Liver (tissue), 9 donors: ENCODE results near the gene CDCA3. TPM values are rescaled to one million over a fixed set of nuclear protein-coding genes. Genes with fewer than 3 reads are reported as not detected.

Source experiments
- DNase-seq: peaks from one replicate; pipeline ENCODE4 v3.0.0-alpha.2; 2017; ENCODE audit warnings: low spot score
- H3K27ac ChIP-seq, 2 donors: one replicate each; pipeline ENCODE4 v1.7.0; 2013; ENCODE audit warnings: inconsistent platforms in 2 of 2, low read length in 2 of 2, control low read depth in 1 of 2, low read depth in 1 of 2, mild to moderate bottlenecking in 1 of 2
- H3K27me3 ChIP-seq, 4 donors: one replicate each; pipeline versions ENCODE4 v1.6.1 to v1.7.0; 2013; ENCODE audit warnings: low read length in 3 of 4, inconsistent platforms in 1 of 4, mild to moderate bottlenecking in 1 of 4, moderate library complexity in 1 of 4; ENCODE audit not compliant: control insufficient read depth in 4 of 4, insufficient read depth in 4 of 4
- H3K36me3 ChIP-seq, 4 donors: one replicate each; pipeline versions ENCODE4 v1.6.1 to v1.7.0; 2013; ENCODE audit warnings: low read length in 3 of 4, mild to moderate bottlenecking in 3 of 4, low read depth in 1 of 4, moderate library complexity in 1 of 4; ENCODE audit not compliant: control insufficient read depth in 4 of 4, insufficient read depth in 3 of 4
- H3K4me1 ChIP-seq, 4 donors: one replicate each; pipeline versions ENCODE4 v1.6.1 to v1.7.0; 2013; ENCODE audit warnings: low read length in 3 of 4, mild to moderate bottlenecking in 3 of 4, moderate library complexity in 1 of 4; ENCODE audit not compliant: control insufficient read depth in 4 of 4, insufficient read depth in 4 of 4
- H3K4me3 ChIP-seq, 3 donors: one replicate each; pipeline versions ENCODE4 v1.6.1 to v1.7.0; 2013; ENCODE audit warnings: low read length in 3 of 3, control low read depth in 1 of 3, low read depth in 1 of 3, mild to moderate bottlenecking in 1 of 3
- H3K9ac ChIP-seq, 2 donors: one replicate each; pipeline ENCODE4 v1.7.0; 2013; ENCODE audit warnings: low read length in 2 of 2, mild to moderate bottlenecking in 2 of 2, moderate library complexity in 2 of 2, control low read depth in 1 of 2, low read depth in 1 of 2
- H3K9me3 ChIP-seq, 4 donors: one replicate each; pipeline versions ENCODE4 v1.6.1 to v1.7.0; 2013; ENCODE audit warnings: low read length in 3 of 4; ENCODE audit not compliant: control insufficient read depth in 4 of 4
- EGR1 ChIP-seq, 2 donors: IDR thresholded peaks; 2 replicates each; pipeline ENCODE4 v1.6.1; 2016 to 2018; ENCODE audit warnings: antibody characterized with exemption in 2 of 2, low read depth in 2 of 2
- FOXA1 ChIP-seq: IDR thresholded peaks from 2 replicates; pipeline ENCODE4 v1.6.1; 2016; ENCODE audit warnings: antibody characterized with exemption
- FOXA2 ChIP-seq: IDR thresholded peaks from 2 replicates; pipeline ENCODE4 v1.6.1; 2016; ENCODE audit warnings: antibody characterized with exemption
- GABPA ChIP-seq, 2 donors: IDR thresholded peaks in 1 of 2; conservative IDR thresholded peaks in 1 of 2; 2 replicates each; pipeline ENCODE4 v1.6.1; 2016; ENCODE audit warnings: antibody characterized with exemption in 2 of 2, mild to moderate bottlenecking in 1 of 2, moderate library complexity in 1 of 2
- HNF4A ChIP-seq, 2 donors: conservative IDR thresholded peaks; 2 replicates each; pipeline ENCODE4 v1.6.1; 2016; ENCODE audit warnings: antibody characterized with exemption in 2 of 2, mild to moderate bottlenecking in 2 of 2
- HNF4G ChIP-seq: IDR thresholded peaks from 2 replicates; pipeline ENCODE4 v1.6.1; 2016; ENCODE audit warnings: antibody characterized with exemption
- JUND ChIP-seq, 2 donors: IDR thresholded peaks; 2 replicates each; pipeline ENCODE4 v1.6.1; 2016; ENCODE audit warnings: antibody characterized with exemption in 2 of 2
- NR2F2 ChIP-seq: IDR thresholded peaks from 2 replicates; pipeline ENCODE4 v1.6.1; 2016; ENCODE audit warnings: antibody characterized with exemption
- RAD21 ChIP-seq, 2 donors: IDR thresholded peaks; 2 replicates each; pipeline ENCODE4 v1.6.1; 2016; ENCODE audit warnings: antibody characterized with exemption in 2 of 2, mild to moderate bottlenecking in 2 of 2
- RXRA ChIP-seq, 2 donors: IDR thresholded peaks; 2 replicates each; pipeline ENCODE4 v1.6.1; 2017 to 2018; ENCODE audit warnings: antibody characterized with exemption in 2 of 2, mild to moderate bottlenecking in 1 of 2
- SP1 ChIP-seq: IDR thresholded peaks from 2 replicates; pipeline ENCODE4 v1.6.1; 2018; ENCODE audit warnings: antibody characterized with exemption, mild to moderate bottlenecking
- TAF1 ChIP-seq: conservative IDR thresholded peaks from 2 replicates; pipeline ENCODE4 v1.6.1; 2016; ENCODE audit warnings: antibody characterized with exemption, mild to moderate bottlenecking
- YY1 ChIP-seq: IDR thresholded peaks from 2 replicates; pipeline ENCODE4 v1.6.1; 2016; ENCODE audit warnings: antibody characterized with exemption, mild to moderate bottlenecking
- WGBS: extraction: QIAGEN DNeasy Blood & Tissue Kit; methylation state at CpG from one replicate; pipeline ENCODE4 v1.1.7; 2013; 5-methylcytosine and 5-hydroxymethylcytosine counted together
- polyA plus RNA-seq, 2 donors: library from polyadenylated mRNA; stranded (reverse) in 1 of 2; unstranded in 1 of 2; fragments of 200-250 nt in 1 of 2; fragments of >200 nt in 1 of 2; fragmentation: Nextera tagmentation in 1 of 2; extraction: Ambion mirVana in 1 of 2; gene quantifications; one replicate each; pipeline versions ENCODE4 v1.2.1 to v1.2.3, GENCODE V29; 2013 to 2015
- total RNA-seq, 2 donors: library from RNA; depleted of rRNA; stranded (reverse); fragments of >200 nt; gene quantifications; one replicate each; pipeline ENCODE4 v1.2.3, GENCODE V29; 2014
- TF ChIP-seq, protein P1 (sequence below): IDR thresholded peaks from 2 replicates; pipeline ENCODE4 v1.6.1; 2016; ENCODE audit warnings: antibody characterized with exemption, mild to moderate bottlenecking
- TF ChIP-seq, protein P2 (sequence below): IDR thresholded peaks from 2 replicates; pipeline ENCODE4 v1.6.1; 2016; ENCODE audit warnings: antibody characterized with exemption
- TF ChIP-seq, protein P3 (sequence below): IDR thresholded peaks from 2 replicates; pipeline ENCODE4 v1.6.1; 2016; ENCODE audit warnings: antibody characterized with exemption
- TF ChIP-seq, protein P4 (sequence below): IDR thresholded peaks from 2 replicates; pipeline ENCODE4 v1.6.1; 2016; ENCODE audit warnings: antibody characterized with exemption
- TF ChIP-seq, protein P5 (sequence below): fragments of 150-350 bp; IDR thresholded peaks from 2 replicates; pipeline ENCODE4 v1.5.1; 2017; ENCODE audit warnings: improper control_type of control experiment, low read depth, low read length; ENCODE audit not compliant: missing input control
- donor health status: healthy.
- donor health status: healthy.
- donor health status: healthy.
- donor health status: healthy.
- donor health status: healthy.

The CDCA3 gene
- total and polyA plus RNA-seq, 4 donors = 0.25 to 26.0 (median 2.6) TPM

DNA sequence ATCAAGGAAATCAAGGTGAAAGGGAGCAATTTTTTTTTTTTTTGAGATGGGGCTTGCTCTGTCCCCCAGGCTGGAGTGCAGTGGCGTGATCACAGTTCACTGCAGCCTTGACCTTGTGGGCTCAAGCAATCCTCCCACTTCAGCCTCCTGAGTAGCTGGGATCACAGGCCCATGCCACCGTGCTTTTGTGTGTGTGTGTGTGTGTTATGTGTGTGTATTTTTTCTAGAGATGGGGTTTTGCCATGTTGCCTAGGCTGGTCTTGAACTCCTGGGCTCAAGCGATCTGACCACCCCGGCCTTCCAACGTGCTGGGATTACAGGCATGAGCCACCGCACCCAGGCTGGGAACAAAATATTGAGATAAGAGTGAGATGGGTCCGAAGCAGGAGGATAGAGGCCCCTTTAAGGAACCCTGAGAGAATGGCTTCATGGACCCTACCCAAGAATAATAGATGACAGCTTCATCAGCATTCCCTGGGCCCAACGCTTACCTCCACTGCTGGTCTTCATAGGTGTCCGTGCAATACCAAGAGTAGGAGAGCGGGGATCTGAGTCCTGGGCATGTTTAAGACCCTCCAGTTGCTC, 1.0 kb downstream of the CDCA3 start:
- Histone ChIP-seq H3K4me1 (peaks cover 7 to 23% (median 13%) of the 10 kb centered on the region in 4 donors), H3K27ac (no peak overlapping the region), H3K9me3 (no peaks in the 10 kb centered on the region), H3K27me3 (no peaks in the 10 kb centered on the region), H3K9ac (no peak overlapping the region), H3K4me3 (no peak overlapping the region), H3K36me3 (no peaks in the 10 kb centered on the region)
- DNase-seq = no peak
- no peak for TF ChIP-seq EGR1 (IDR thresholded peaks at IDR 0.05; ENCODE audit: low read depth in 2 of 2)
- no peak for TF ChIP-seq TAF1
- TF ChIP-seq NR2F2 = no peak
- TF ChIP-seq, protein P1, sequence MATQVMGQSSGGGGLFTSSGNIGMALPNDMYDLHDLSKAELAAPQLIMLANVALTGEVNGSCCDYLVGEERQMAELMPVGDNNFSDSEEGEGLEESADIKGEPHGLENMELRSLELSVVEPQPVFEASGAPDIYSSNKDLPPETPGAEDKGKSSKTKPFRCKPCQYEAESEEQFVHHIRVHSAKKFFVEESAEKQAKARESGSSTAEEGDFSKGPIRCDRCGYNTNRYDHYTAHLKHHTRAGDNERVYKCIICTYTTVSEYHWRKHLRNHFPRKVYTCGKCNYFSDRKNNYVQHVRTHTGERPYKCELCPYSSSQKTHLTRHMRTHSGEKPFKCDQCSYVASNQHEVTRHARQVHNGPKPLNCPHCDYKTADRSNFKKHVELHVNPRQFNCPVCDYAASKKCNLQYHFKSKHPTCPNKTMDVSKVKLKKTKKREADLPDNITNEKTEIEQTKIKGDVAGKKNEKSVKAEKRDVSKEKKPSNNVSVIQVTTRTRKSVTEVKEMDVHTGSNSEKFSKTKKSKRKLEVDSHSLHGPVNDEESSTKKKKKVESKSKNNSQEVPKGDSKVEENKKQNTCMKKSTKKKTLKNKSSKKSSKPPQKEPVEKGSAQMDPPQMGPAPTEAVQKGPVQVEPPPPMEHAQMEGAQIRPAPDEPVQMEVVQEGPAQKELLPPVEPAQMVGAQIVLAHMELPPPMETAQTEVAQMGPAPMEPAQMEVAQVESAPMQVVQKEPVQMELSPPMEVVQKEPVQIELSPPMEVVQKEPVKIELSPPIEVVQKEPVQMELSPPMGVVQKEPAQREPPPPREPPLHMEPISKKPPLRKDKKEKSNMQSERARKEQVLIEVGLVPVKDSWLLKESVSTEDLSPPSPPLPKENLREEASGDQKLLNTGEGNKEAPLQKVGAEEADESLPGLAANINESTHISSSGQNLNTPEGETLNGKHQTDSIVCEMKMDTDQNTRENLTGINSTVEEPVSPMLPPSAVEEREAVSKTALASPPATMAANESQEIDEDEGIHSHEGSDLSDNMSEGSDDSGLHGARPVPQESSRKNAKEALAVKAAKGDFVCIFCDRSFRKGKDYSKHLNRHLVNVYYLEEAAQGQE = no peak
- TF ChIP-seq HNF4A (conservative IDR thresholded peaks at IDR 0.05) = no peak
- WGBS = 92% methylated on average over 10 of the region's 10 CpGs

DNA sequence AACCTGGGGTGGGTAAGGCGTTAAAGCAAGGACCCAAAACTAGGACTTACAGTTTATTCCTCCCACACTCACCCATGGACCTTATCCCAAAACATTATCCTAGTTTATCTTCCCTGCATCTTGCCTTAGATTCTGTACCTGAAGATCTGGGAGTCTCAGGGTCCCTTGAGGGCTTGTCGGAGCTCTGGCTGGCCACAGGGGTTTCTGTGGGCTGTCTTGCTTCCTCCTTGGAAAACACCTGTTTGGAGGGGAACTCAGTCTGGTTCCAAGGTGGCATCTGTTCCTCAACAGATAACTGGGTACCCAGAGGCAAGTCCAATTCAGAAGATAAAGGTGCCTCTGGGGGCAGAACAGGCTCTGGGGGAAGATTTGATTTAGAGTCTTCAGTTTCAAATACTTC, 1.7 kb downstream of the CDCA3 start:
- H3K9ac ChIP-seq = no peak overlapping the region
- no peak overlapping the region for H3K27ac ChIP-seq
- DNase-seq = no peak
- no peak overlapping the region for H3K4me3 ChIP-seq
- H3K27me3 ChIP-seq = no peaks in the 10 kb centered on the region
- peaks cover 7 to 23% (median 13%) of the 10 kb centered on the region in 4 donors for H3K4me1 ChIP-seq
- WGBS = 94% methylated on average over 2 of the region's 2 CpGs
- no peak for TF ChIP-seq FOXA2
- no peak for TF ChIP-seq NR2F2
- no peak for TF ChIP-seq YY1
- TF ChIP-seq, protein P2, sequence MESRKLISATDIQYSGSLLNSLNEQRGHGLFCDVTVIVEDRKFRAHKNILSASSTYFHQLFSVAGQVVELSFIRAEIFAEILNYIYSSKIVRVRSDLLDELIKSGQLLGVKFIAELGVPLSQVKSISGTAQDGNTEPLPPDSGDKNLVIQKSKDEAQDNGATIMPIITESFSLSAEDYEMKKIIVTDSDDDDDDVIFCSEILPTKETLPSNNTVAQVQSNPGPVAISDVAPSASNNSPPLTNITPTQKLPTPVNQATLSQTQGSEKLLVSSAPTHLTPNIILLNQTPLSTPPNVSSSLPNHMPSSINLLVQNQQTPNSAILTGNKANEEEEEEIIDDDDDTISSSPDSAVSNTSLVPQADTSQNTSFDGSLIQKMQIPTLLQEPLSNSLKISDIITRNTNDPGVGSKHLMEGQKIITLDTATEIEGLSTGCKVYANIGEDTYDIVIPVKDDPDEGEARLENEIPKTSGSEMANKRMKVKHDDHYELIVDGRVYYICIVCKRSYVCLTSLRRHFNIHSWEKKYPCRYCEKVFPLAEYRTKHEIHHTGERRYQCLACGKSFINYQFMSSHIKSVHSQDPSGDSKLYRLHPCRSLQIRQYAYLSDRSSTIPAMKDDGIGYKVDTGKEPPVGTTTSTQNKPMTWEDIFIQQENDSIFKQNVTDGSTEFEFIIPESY = no peak
- TF ChIP-seq, protein P3, sequence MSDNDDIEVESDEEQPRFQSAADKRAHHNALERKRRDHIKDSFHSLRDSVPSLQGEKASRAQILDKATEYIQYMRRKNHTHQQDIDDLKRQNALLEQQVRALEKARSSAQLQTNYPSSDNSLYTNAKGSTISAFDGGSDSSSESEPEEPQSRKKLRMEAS = no peak
- TF ChIP-seq RXRA (IDR thresholded peaks at IDR 0.05) = no peak
- no peak for TF ChIP-seq SP1
- H3K9me3 ChIP-seq = no peaks in the 10 kb centered on the region
- H3K36me3 ChIP-seq = no peaks in the 10 kb centered on the region

DNA sequence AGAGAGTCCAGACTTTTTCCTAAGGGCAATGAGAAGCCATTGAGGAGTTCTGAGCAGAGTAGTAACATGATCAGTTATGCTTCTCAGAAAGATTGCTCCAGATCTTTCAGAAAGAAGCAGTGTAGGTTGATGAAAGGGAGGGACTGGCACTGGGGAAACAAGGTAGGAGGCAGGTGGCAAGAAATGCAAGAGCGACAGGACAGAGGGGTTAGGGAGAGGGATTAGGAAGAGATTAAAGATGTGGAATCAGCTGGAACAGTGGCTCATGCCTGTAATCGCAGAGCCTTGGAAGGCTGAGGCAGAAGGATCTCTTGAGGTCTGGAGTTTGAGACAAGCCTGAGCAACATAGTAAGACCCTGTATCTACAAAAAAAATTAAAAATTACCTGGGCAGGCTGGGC, 3.4 kb downstream of the CDCA3 start:
- Histone ChIP-seq H3K27ac (no peak overlapping the region), H3K36me3 (no peaks in the 10 kb centered on the region), H3K9me3 (no peaks in the 10 kb centered on the region), H3K27me3 (no peaks in the 10 kb centered on the region), H3K9ac (no peak overlapping the region), H3K4me3 (no peak overlapping the region), H3K4me1 (peaks cover under 1 to 11% (median 5%) of the 10 kb centered on the region in 4 donors)
- 97% methylated on average over 2 of the region's 2 CpGs for WGBS
- DNase-seq = no peak
- TF ChIP-seq, protein P4, sequence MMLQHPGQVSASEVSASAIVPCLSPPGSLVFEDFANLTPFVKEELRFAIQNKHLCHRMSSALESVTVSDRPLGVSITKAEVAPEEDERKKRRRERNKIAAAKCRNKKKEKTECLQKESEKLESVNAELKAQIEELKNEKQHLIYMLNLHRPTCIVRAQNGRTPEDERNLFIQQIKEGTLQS = no peak
- TF ChIP-seq, protein P3 = no peak
- TF ChIP-seq, protein P5, sequence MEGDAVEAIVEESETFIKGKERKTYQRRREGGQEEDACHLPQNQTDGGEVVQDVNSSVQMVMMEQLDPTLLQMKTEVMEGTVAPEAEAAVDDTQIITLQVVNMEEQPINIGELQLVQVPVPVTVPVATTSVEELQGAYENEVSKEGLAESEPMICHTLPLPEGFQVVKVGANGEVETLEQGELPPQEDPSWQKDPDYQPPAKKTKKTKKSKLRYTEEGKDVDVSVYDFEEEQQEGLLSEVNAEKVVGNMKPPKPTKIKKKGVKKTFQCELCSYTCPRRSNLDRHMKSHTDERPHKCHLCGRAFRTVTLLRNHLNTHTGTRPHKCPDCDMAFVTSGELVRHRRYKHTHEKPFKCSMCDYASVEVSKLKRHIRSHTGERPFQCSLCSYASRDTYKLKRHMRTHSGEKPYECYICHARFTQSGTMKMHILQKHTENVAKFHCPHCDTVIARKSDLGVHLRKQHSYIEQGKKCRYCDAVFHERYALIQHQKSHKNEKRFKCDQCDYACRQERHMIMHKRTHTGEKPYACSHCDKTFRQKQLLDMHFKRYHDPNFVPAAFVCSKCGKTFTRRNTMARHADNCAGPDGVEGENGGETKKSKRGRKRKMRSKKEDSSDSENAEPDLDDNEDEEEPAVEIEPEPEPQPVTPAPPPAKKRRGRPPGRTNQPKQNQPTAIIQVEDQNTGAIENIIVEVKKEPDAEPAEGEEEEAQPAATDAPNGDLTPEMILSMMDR = no peak
- TF ChIP-seq EGR1 (IDR thresholded peaks at IDR 0.05; ENCODE audit: low read depth in 2 of 2) = no peak
- no peak for TF ChIP-seq FOXA1
- no peak for TF ChIP-seq JUND (IDR thresholded peaks at IDR 0.05)
- no peak for TF ChIP-seq FOXA2
- TF ChIP-seq NR2F2 = no peak
- no peak for TF ChIP-seq HNF4G
- TF ChIP-seq RAD21 (IDR thresholded peaks at IDR 0.05) = no peak
- no peak for TF ChIP-seq GABPA (IDR thresholded peaks at IDR 0.05 in 1 of 2, conservative IDR thresholded peaks at IDR 0.05 in 1 of 2)
- TF ChIP-seq HNF4A (conservative IDR thresholded peaks at IDR 0.05) = no peak
- no peak for TF ChIP-seq RXRA (IDR thresholded peaks at IDR 0.05)
- TF ChIP-seq, protein P2 = no peak
